ENCODE measurements around the gene CNTN6. TPM values are rescaled to one million over a fixed set of nuclear protein-coding genes. Genes with fewer than 3 reads are reported as not detected.

The CNTN6 gene
- total RNA-seq, 4 donors from 2014 or later: 7.7 to 16.4 (median 8.9) TPM

DNA sequence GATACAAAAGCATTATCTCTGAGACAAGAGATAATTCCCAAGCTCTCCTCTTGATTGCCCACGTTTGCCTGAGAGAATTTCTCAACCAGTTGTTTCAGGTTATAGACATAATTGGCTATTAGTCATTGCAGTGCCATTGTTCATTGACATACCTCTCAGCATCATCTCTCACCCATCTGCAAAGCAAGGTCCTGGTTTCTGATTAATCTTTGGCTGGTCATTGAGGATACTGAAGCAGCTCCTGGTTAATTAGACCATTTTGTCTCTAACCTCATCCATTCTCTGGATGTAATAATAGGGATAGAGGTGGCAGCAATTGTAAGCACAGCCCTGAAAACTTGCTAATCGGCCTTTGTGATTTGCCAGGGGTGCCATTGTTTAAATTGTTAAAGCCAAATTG, 104.2 kb downstream of the CNTN6 start:
- Histone ChIP-seq H3K27ac (no peak overlapping the region), H3K4me3 (replicated peaks in 1 of 3) (no peak overlapping the region), H3K4me1 (peaks cover 0 to 5% of the 10 kb centered on the region in 2 donors), H3K27me3 (no peaks in the 10 kb centered on the region), H3K9me3 (no peaks in the 10 kb centered on the region), H3K36me3 (no peaks in the 10 kb centered on the region)
- WGBS, 2 donors: 58 to 78% methylated on average over 2 of the region's 2 CpGs
- no peak for DNase-seq
- TF ChIP-seq CTCF (IDR thresholded peaks at IDR 0.05) (no peak), POLR2A (IDR thresholded peaks at IDR 0.05) (no peak)
- intact Hi-C loops (cut with DNase I): no loop called here

GRCh38 chr3:1200371-1200770, 107.5 kb downstream of the CNTN6 start:
- Histone ChIP-seq H3K4me1 (peaks cover 0 to 5% of the 10 kb centered on the region in 2 donors), H3K27ac (no peak overlapping the region), H3K9me3 (no peaks in the 10 kb centered on the region), H3K36me3 (no peaks in the 10 kb centered on the region), H3K4me3 (replicated peaks in 1 of 3) (no peak overlapping the region), H3K27me3 (no peaks in the 10 kb centered on the region)
- intact Hi-C loops (cut with DNase I): no loop called here
- no peak for DNase-seq
- TF ChIP-seq CTCF (IDR thresholded peaks at IDR 0.05) (no peak), POLR2A (IDR thresholded peaks at IDR 0.05) (no peak)
- WGBS, 2 donors: 86 to 92% methylated on average over 1 of the region's 1 CpG

DNA sequence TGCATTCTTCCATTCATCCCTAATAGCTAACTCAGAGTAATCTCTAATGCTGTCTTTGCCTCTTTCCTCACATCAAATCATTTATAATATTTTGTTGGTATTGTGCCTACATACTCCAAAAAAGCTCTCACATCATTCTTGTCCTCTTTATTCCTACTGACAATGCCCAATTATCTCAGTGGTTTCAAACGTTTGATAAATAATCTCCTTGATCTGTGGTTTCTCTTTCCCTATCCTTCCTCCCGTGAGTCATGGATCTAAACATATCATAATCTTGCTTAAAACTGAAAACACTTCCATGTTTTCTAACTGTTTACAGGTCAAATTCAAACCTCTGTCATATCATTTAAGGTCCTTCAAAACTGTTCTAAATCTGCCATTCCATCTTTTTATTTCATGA, 115.1 kb downstream of the CNTN6 start:
- 59 to 77% methylated on average over 2 of the region's 2 CpGs for WGBS, 2 donors
- intact Hi-C loops (cut with DNase I): no loop called here

DNA sequence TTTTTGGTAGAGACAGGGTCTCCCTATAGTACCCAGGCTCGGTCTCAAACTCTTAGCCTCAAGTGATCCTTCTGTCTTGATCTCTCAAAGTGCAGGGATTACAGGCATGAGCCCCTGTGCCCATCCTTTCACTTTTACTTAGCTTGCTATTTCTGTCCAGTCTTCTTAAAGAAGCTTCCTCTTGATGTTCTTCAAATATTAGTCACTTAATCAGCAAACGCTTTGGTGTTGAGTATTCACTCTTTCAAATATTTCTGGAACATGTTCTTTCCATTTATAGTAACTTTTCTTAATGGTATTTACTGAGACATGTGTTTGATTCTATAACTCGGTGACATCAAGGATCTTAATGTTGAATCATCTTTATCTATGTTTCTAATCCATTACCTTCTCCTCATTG, 122.1 kb downstream of the CNTN6 start:
- no peak overlapping the region for H3K27ac ChIP-seq
- H3K4me3 ChIP-seq (replicated peaks in 1 of 3): no peak overlapping the region
- 65 to 83% methylated on average over 3 of the region's 3 CpGs for WGBS, 2 donors
- DNase-seq: no peak
- no peaks in the 10 kb centered on the region for H3K9me3 ChIP-seq
- no peaks in the 10 kb centered on the region for H3K4me1 ChIP-seq
- no peak for TF ChIP-seq POLR2A (IDR thresholded peaks at IDR 0.05)
- no peak for TF ChIP-seq CTCF (IDR thresholded peaks at IDR 0.05)
- no peaks in the 10 kb centered on the region for H3K27me3 ChIP-seq
- no peaks in the 10 kb centered on the region for H3K36me3 ChIP-seq
- intact Hi-C loops (cut with DNase I): no loop called here

More for the DNA sequence above, 115.1 kb downstream of the CNTN6 start:
- Histone ChIP-seq H3K27me3 (no peaks in the 10 kb centered on the region), H3K9me3 (no peaks in the 10 kb centered on the region), H3K4me3 (replicated peaks in 1 of 3) (no peak overlapping the region), H3K36me3 (no peaks in the 10 kb centered on the region), H3K4me1 (no peaks in the 10 kb centered on the region), H3K27ac (no peak overlapping the region)
- DNase-seq: no peak
- no peak for TF ChIP-seq CTCF (IDR thresholded peaks at IDR 0.05)
- no peak for TF ChIP-seq POLR2A (IDR thresholded peaks at IDR 0.05)

DNA sequence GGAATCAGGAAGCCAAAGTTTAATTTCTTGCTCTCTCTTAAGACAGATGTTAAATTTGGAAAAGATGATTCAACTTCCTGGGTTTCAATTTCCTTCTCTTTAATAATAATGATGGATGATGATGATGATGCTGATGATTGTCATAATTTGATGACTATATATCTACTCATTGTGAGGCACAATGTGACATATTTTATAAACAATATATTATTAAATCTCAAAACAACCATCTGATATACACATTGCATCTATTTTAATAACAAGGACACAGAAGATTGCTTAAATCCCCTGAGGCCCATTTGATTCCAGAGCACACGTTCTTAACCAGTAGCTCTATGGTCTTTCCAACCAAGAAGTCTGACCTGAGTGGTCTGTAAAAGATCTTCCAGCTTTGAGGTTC, 124.0 kb downstream of the CNTN6 start:
- Histone ChIP-seq H3K9me3 (no peaks in the 10 kb centered on the region), H3K27me3 (no peaks in the 10 kb centered on the region), H3K4me1 (no peaks in the 10 kb centered on the region), H3K36me3 (no peaks in the 10 kb centered on the region), H3K4me3 (replicated peaks in 1 of 3) (no peak overlapping the region), H3K27ac (no peak overlapping the region)
- intact Hi-C loops (cut with DNase I): no loop called here
- 59 to 79% methylated on average over 1 of the region's 1 CpG for whole genome bisulfite sequencing, 2 donors
- TF ChIP-seq POLR2A (IDR thresholded peaks at IDR 0.05): no peak
- no peak for TF ChIP-seq CTCF (IDR thresholded peaks at IDR 0.05)
- DNase-seq: no peak
